HL-60 (cell line): ENCODE results near the gene RNASE12.

Source experiments
- DNase-seq, 2 experiments: peaks; one replicate each; pipeline ENCODE4 v3.0.0-alpha.2; 2010 to 2020; ENCODE audit warnings: low read depth in 1 of 2, low spot score in 1 of 2
- H3K27ac ChIP-seq: fragments of 250-450 bp; sonication (Bioruptor Pico); replicated peaks from 2 replicates; pipeline ENCODE4 v1.5.1; 2020; ENCODE audit warnings: mild to moderate bottlenecking, moderate library complexity
- H3K27me3 ChIP-seq: fragments of 250-450 bp; sonication (Bioruptor Pico); 2 replicates; pipeline ENCODE4 v1.5.1; 2021; ENCODE audit warnings: mild to moderate bottlenecking, moderate library complexity; ENCODE audit not compliant: insufficient read depth, poor library complexity, severe bottlenecking
- H3K4me3 ChIP-seq: replicated peaks from 2 replicates; pipeline ENCODE4 v1.5.1; 2011; ENCODE audit warnings: mild to moderate bottlenecking, control low read depth, low read length; ENCODE audit not compliant: insufficient read depth
- GABPA ChIP-seq: IDR thresholded peaks from 2 replicates; pipeline ENCODE4 v1.6.1; 2012; ENCODE audit warnings: low read depth
- POLR2AphosphoS5 ChIP-seq: IDR thresholded peaks from 2 replicates; pipeline ENCODE4 v1.6.1; 2012; ENCODE audit warnings: low read depth
- SPI1 ChIP-seq: IDR thresholded peaks from 2 replicates; pipeline ENCODE4 v1.6.1; 2012; ENCODE audit warnings: low read depth, mild to moderate bottlenecking, borderline replicate concordance
- TF ChIP-seq, protein P1 (sequence below): IDR thresholded peaks from 2 replicates; pipeline ENCODE4 v1.6.1; 2012; ENCODE audit warnings: low read depth; ENCODE audit not compliant: insufficient replicate concordance
- TF ChIP-seq, protein P2 (sequence below): IDR thresholded peaks from one replicate; pipeline ENCODE4 v1.5.1; 2011; ENCODE audit warnings: low read length, control low read depth, inconsistent platforms; ENCODE audit not compliant: insufficient read depth

The RNASE12 gene

DNA sequence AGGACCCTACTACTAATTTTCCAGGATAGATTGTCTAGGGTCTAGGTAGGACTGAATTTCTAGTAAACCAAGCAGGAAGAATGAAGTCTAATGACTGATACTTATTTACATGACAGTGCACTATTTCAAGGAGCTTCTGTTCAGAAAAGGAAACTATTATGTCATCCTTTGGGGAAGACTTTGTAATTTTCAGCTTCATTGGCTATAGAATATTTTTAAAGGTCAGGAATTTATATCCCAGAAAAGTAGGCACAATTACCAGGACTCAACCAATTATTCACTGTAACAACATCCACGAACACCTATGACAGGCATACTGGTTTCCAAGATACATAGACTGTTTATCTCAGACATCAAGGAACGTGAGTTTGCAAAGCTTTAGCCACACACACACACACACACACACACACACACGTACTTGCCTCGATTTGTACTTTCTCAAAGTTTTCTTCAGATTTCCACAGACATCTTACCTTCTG, 27.1 kb upstream of the RNASE12 start:
- TF ChIP-seq, protein P1, sequence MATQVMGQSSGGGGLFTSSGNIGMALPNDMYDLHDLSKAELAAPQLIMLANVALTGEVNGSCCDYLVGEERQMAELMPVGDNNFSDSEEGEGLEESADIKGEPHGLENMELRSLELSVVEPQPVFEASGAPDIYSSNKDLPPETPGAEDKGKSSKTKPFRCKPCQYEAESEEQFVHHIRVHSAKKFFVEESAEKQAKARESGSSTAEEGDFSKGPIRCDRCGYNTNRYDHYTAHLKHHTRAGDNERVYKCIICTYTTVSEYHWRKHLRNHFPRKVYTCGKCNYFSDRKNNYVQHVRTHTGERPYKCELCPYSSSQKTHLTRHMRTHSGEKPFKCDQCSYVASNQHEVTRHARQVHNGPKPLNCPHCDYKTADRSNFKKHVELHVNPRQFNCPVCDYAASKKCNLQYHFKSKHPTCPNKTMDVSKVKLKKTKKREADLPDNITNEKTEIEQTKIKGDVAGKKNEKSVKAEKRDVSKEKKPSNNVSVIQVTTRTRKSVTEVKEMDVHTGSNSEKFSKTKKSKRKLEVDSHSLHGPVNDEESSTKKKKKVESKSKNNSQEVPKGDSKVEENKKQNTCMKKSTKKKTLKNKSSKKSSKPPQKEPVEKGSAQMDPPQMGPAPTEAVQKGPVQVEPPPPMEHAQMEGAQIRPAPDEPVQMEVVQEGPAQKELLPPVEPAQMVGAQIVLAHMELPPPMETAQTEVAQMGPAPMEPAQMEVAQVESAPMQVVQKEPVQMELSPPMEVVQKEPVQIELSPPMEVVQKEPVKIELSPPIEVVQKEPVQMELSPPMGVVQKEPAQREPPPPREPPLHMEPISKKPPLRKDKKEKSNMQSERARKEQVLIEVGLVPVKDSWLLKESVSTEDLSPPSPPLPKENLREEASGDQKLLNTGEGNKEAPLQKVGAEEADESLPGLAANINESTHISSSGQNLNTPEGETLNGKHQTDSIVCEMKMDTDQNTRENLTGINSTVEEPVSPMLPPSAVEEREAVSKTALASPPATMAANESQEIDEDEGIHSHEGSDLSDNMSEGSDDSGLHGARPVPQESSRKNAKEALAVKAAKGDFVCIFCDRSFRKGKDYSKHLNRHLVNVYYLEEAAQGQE = no peak
- TF ChIP-seq SPI1 = no peak
- peak overlapping the region; percentile 66 for H3K27ac ChIP-seq

DNA sequence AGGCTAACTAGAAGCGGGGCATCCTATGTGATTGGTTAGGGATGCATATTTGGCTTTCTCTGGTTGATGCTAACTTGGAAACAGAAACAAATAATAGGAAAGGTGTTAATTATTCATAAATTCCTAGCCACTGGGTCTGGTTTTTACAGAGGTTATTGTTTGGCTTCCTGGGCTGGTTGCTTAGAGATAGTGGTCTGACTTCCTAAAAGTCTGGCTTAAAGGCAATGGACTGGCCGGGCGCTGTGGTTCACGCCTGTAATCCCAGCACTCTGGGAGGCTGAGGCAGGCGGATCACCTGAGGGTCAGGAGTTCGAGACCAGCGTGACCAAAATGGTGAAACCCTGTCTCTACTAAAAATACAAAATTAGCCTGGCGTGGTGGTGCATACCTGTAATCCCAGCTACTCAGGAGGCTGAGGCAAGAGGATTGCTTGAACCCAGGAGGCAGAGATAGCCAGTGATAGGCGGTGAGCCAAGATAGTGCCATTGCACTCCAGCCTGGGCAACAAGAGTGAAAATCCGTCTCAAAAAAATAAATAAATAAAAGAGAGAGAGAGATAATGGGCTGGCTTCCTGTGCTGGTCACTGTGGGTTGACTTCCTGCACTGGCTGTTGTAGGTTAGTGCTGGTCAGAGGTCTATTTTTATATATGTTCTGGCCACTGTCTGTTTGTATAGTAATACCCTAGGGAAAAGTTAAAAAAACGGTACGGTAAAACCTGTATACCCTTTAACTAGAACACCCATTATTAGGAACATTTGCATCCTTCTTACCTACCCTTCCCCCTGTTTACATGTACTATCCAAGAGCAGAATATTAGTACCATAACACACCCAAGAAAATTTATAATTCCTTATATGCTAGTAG, 26.2 kb upstream of the RNASE12 start:
- TF ChIP-seq SPI1 (no peak), GABPA (no peak), POLR2AphosphoS5 (no peak)
- TF ChIP-seq, protein P2, sequence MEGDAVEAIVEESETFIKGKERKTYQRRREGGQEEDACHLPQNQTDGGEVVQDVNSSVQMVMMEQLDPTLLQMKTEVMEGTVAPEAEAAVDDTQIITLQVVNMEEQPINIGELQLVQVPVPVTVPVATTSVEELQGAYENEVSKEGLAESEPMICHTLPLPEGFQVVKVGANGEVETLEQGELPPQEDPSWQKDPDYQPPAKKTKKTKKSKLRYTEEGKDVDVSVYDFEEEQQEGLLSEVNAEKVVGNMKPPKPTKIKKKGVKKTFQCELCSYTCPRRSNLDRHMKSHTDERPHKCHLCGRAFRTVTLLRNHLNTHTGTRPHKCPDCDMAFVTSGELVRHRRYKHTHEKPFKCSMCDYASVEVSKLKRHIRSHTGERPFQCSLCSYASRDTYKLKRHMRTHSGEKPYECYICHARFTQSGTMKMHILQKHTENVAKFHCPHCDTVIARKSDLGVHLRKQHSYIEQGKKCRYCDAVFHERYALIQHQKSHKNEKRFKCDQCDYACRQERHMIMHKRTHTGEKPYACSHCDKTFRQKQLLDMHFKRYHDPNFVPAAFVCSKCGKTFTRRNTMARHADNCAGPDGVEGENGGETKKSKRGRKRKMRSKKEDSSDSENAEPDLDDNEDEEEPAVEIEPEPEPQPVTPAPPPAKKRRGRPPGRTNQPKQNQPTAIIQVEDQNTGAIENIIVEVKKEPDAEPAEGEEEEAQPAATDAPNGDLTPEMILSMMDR = no peak
- TF ChIP-seq, protein P1 = no peak
- Histone ChIP-seq H3K4me3 (no peak overlapping the region), H3K27me3 (no peaks in the 10 kb centered on the region), H3K27ac (peak overlapping the region; percentile 66)
- no peak for DNase-seq

More for the DNA sequence above, 27.1 kb upstream of the RNASE12 start:
- H3K27me3 ChIP-seq = no peaks in the 10 kb centered on the region
- no peak overlapping the region for H3K4me3 ChIP-seq
- no peak for DNase-seq

GRCh38 chr14:20615996-20616395, 24.8 kb upstream of the RNASE12 start:
- H3K27me3 ChIP-seq = no peaks in the 10 kb centered on the region
- no peak overlapping the region for H3K4me3 ChIP-seq
- TF ChIP-seq, protein P2 = no peak
- TF ChIP-seq POLR2AphosphoS5 = no peak
- TF ChIP-seq, protein P1 = no peak
- no peak for TF ChIP-seq GABPA
- no peak for TF ChIP-seq SPI1
- H3K27ac ChIP-seq = no peak overlapping the region
- DNase-seq = no peak
